ENCODE data around the gene ZW10.

GRCh38 chr11:113760241-113760640 lies 13.3 kb downstream of the ZW10 start:
- TF ChIP-seq CTCF (IDR thresholded peaks at IDR 0.05 in 4 of 5, conservative IDR thresholded peaks at IDR 0.05 in 1 of 5) (no peak), POLR2A (IDR thresholded peaks at IDR 0.05) (no peak)
